DOHH2 (cell line): ENCODE measurements around the gene NAT8L.
A peak's percentile ranks its signal among the peaks of the same experiment; 100 is the strongest.

ENCODE experiments used
- H3F3A ChIP-seq: fragments of 200-600 bp; sonication (generic), shearing (Covaris generic); 2 replicates; pipeline ENCODE4 v1.6.0; 2016; ENCODE audit warnings: antibody characterized with exemption, mild to moderate bottlenecking; ENCODE audit not compliant: control insufficient read depth, insufficient read depth
- H3K27ac ChIP-seq: fragments of 200-600 bp; sonication (generic); 2 replicates; pipeline ENCODE4 v1.5.1; 2014; ENCODE audit warnings: low read depth, mild to moderate bottlenecking, low read length, moderate library complexity
- H3K27me3 ChIP-seq: fragments of 200-600 bp; sonication (generic); 2 replicates; pipeline ENCODE4 v1.6.1; 2014; ENCODE audit warnings: mild to moderate bottlenecking, low read length, mixed read lengths; ENCODE audit not compliant: control insufficient read depth
- H3K36me3 ChIP-seq: fragments of 200-600 bp; sonication (generic); 2 replicates; pipeline ENCODE4 v1.6.1; 2014; ENCODE audit warnings: mild to moderate bottlenecking, low read length, moderate library complexity, mixed read lengths; ENCODE audit not compliant: control insufficient read depth
- H3K4me1 ChIP-seq: fragments of 200-600 bp; sonication (generic); 2 replicates; pipeline ENCODE4 v1.6.1; 2014; ENCODE audit warnings: mild to moderate bottlenecking, low read length, mixed read lengths; ENCODE audit not compliant: control insufficient read depth
- H3K4me2 ChIP-seq: fragments of 200-600 bp; sonication (generic); 2 replicates; pipeline ENCODE4 v1.6.0; 2014; ENCODE audit warnings: mild to moderate bottlenecking, low read length, moderate library complexity
- H3K4me3 ChIP-seq: fragments of 200-600 bp; sonication (generic); 2 replicates; pipeline ENCODE4 v1.5.1; 2014; ENCODE audit warnings: mild to moderate bottlenecking, low read length, mixed read lengths
- H3K79me2 ChIP-seq: fragments of 200-600 bp; sonication (generic); 2 replicates; pipeline ENCODE4 v1.6.1; 2014; ENCODE audit warnings: mild to moderate bottlenecking, low read length, mixed read lengths; ENCODE audit not compliant: control insufficient read depth
- H3K9me2 ChIP-seq: fragments of 200-600 bp; sonication (generic); replicated peaks from 2 replicates; pipeline ENCODE4 v1.6.1; 2014; ENCODE audit warnings: mild to moderate bottlenecking, low read length, mixed read lengths; ENCODE audit not compliant: control insufficient read depth
- H3K9me3 ChIP-seq: fragments of 200-600 bp; sonication (generic); 2 replicates; pipeline ENCODE4 v1.6.1; 2014; ENCODE audit warnings: antibody characterized with exemption, low read length, mixed read lengths; ENCODE audit not compliant: control insufficient read depth, insufficient read depth
- H4K20me1 ChIP-seq: fragments of 200-600 bp; sonication (generic); 2 replicates; pipeline ENCODE4 v1.6.0; 2014; ENCODE audit warnings: low read depth, mild to moderate bottlenecking, antibody characterized with exemption, low read length, moderate library complexity; ENCODE audit not compliant: control insufficient read depth, insufficient read depth
- CTCF ChIP-seq: fragments of 200-600 bp; sonication (generic); IDR thresholded peaks from one replicate; pipeline ENCODE4 v1.5.1; 2014; ENCODE audit warnings: antibody characterized with exemption, mild to moderate bottlenecking, low read depth, low read length; ENCODE audit not compliant: poor library complexity, severe bottlenecking
- EZH2phosphoT487 ChIP-seq: fragments of 200-600 bp; sonication (generic); IDR thresholded peaks from 2 replicates; pipeline ENCODE4 v1.6.1; 2017; ENCODE audit warnings: borderline replicate concordance, mild to moderate bottlenecking, antibody characterized with exemption, low read length, moderate library complexity, mixed read lengths

Gene NAT8L

GRCh38 chr4:2096073-2096609 is 37.0 kb downstream of the NAT8L start:
- H3K27ac ChIP-seq, result no peak overlapping the region
- no peaks in the 10 kb centered on the region for H3F3A ChIP-seq
- H3K4me2 ChIP-seq, result no peak overlapping the region
- H3K9me2 ChIP-seq, result no peaks in the 10 kb centered on the region
- TF ChIP-seq CTCF (no peak), EZH2phosphoT487 (no peak)
- no peaks in the 10 kb centered on the region for H3K36me3 ChIP-seq
- no peak overlapping the region for H3K4me3 ChIP-seq
- H3K27me3 ChIP-seq, result no peaks in the 10 kb centered on the region
- no peaks in the 10 kb centered on the region for H3K79me2 ChIP-seq
- no peaks in the 10 kb centered on the region for H3K4me1 ChIP-seq
- H4K20me1 ChIP-seq, result no peaks in the 10 kb centered on the region
- no peaks in the 10 kb centered on the region for H3K9me3 ChIP-seq

GRCh38 chr4:2101346-2102044 is 42.4 kb downstream of the NAT8L start:
- H3K79me2 ChIP-seq, result no peaks in the 10 kb centered on the region
- H3K4me2 ChIP-seq, result no peak overlapping the region
- no peak overlapping the region for H3K4me3 ChIP-seq
- no peaks in the 10 kb centered on the region for H4K20me1 ChIP-seq
- H3K9me2 ChIP-seq, result no peaks in the 10 kb centered on the region
- peaks cover 6% of the 10 kb centered on the region; the same call in 1 of the 2 replicates for H3F3A ChIP-seq
- no peak overlapping the region for H3K27ac ChIP-seq
- TF ChIP-seq CTCF, result no peak
- TF ChIP-seq EZH2phosphoT487, result no peak
- peaks cover 15% of the 10 kb centered on the region for H3K4me1 ChIP-seq
- H3K36me3 ChIP-seq, result no peaks in the 10 kb centered on the region
- H3K9me3 ChIP-seq, result peaks cover 16% of the 10 kb centered on the region
- no peaks in the 10 kb centered on the region for H3K27me3 ChIP-seq

- Histone ChIP-seq H3K4me2 (no peak overlapping the region), H3K9me2 (no peaks in the 10 kb centered on the region), H3K27me3 (0 out of 2 replicates have a peak, but pooled peaks cover 2% of the 10 kb centered on the region), H3K27ac (no peak overlapping the region), H3F3A (peaks cover 6% of the 10 kb centered on the region; the same call in 1 of the 2 replicates), H3K4me1 (peaks cover 15% of the 10 kb centered on the region), H4K20me1 (no peaks in the 10 kb centered on the region), H3K79me2 (no peaks in the 10 kb centered on the region), H3K4me3 (no peak overlapping the region), H3K9me3 (peaks cover 16% of the 10 kb centered on the region), H3K36me3 (no peaks in the 10 kb centered on the region)
- TF ChIP-seq EZH2phosphoT487, result no peak
- TF ChIP-seq CTCF, result peak; percentile 9
Observed at GRCh38 chr4:2102045-2102883, 43.1 kb downstream of the NAT8L start.
